T1000 (cell line): ENCODE results near the gene TMEM87A.
"Not testable (repeated sequence)": the region's sequence is repeated elsewhere in the genome, so short reads cannot be mapped to it uniquely, and the experiment has no call there.

ENCODE experiments used
- DNase-seq: peaks from one replicate; lab custom pipeline; 2025; ENCODE audit warnings: mixed read lengths; lab: John Stamatoyannopoulos, UW

The TMEM87A gene

DNA sequence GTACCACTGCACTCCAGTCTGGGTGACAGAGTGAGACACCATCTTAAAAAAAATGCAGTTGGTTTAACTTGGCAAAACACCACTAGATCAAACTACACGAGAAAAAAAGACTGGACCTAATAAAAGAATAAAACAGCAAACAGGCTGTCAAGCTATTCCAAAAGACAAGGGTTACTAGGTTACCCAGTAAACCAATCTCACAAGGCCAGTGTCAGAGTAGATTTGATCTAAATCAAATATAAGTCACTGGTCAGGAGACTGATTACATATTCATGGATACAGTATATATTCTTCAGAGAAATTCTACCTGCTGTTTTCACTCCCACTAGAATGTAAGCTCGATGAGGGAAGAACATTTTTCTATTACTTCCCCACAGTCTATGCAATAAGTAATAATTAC, 2.7 kb downstream of the TMEM87A start:
- DNase-seq: no peak

DNA sequence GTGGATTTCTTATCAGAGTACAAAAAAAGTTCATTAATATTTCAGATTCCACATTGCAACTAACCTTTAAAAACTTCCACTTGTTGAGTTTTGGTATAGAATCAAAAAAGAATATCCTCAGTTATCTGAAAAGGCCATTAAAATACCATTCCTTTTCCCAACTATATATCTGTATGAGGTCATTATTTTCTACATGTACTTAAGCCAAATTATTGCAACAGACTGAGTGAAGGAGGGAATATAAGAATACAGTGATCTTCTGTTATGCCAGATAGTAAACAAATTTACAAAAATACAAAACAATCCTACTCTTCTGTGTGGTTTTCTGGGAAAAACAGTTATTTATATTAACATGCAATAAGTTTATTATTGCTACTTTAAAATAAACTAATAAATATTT, 5.9 kb downstream of the TMEM87A start:
- DNase-seq: no peak

DNA sequence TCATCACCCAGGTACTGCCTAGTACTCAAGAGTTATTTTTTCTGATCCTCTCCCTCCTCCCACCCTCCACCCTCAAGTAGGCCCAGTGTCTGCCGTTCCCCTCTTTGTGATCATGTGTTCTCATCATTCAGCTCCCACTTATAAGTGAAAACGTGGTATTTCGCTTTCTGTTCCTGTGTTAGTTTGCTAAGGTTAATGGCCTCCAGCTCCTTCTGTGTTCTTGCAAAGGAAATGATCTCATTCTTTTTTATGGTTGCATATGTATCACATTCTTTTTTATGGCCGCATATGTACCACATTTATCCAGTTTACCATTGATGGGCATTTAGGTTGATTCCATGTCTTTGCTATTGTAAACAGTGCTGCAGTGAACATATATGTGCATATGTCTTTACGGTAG, 8.4 kb downstream of the TMEM87A start:
- DNase-seq: no peak

- no peak for DNase-seq
Observed at GRCh38 chr15:42253300-42253699, 19.9 kb downstream of the TMEM87A start.

DNA sequence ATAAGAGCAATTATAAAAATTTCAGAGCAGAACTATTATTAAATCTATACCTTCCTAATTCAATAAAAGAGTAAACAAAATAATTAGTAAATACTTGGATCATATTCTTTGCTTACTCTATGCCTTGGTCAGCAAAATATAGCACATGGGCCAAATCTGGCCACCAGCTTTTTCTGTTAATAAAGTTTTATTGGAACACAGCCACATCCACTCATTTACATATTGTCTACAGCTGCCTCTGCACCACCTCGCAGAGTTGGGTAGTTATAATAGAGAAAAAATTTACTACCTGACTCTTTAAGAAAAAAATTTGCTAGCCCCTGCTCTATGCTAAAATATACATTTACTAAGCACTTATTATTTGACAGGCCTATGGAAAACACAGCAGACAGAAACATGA, 32.4 kb downstream of the TMEM87A start:
- no peak for DNase-seq

DNA sequence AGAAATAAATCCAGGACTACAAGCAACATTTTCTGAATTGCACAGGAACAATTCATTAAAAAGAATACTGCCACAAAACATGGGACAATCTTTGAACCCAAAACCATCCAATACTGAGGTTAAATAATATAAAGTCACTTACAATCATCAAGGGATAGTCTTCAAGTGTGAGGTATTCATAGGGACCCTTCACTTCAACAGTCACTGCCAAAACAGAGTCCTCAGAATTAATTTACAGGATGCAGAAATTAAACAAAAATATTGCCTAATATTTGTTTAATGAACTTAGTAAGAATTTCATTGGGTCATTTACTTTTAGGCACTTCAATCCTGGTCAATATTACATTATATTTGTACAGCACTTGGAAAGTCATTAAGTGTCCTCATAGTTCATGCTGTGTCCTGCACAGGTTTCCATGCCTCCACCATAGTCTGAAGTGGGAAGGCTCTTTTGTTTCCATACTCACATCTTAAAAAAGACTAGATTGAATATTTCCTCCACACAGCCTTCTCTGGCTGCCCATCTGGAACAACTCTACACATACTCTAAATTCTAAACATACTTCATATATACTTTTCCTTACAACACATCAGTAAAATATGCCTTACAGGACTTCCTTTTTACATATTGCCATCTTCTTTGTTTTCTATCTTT, 33.6 kb downstream of the TMEM87A start:
- no peak for DNase-seq

- no peak for DNase-seq
Observed at GRCh38 chr15:42233107-42233506, 40.1 kb downstream of the TMEM87A start.

- DNase-seq: no peak
Observed at GRCh38 chr15:42232606-42233005, 40.6 kb downstream of the TMEM87A start.

DNA sequence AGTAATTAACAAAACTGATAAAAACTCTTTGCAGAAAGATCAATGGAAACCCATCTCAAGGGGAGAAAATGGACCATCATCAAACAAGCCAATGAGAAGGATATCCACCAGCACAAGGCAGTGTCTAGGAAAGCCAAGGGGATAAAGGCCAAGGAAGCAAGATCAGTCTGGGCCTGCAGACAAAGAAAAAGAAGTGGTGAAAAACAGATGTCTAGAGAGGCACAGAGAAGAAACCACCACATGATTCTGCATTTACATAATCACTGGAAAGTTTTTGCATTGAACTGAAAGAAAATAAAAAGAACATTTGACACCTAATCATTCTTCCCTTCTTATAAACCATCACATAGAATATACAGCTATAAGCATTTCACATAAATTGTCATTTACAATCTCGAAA, 42.1 kb downstream of the TMEM87A start:
- DNase-seq: no peak

DNA sequence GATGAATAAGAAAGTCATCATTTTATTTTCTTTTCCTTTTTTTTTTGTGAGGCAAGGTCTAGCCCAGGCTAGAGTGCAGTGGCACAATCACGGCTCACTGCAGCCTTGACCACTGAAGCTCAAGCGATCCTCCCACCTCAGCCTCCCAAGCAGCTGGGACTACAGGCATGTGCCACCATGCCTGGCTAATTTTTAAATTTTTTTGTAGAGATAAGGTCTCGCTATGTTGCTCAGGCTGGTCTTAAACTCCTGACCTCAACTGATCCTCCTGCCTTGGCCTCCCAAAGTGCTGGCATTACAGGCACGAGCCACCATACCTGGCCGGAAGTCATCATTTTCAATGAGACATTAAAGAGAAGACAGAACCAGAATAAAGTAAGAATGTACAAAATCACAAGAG, 44.3 kb downstream of the TMEM87A start:
- DNase-seq: not testable (repeated sequence)

DNA sequence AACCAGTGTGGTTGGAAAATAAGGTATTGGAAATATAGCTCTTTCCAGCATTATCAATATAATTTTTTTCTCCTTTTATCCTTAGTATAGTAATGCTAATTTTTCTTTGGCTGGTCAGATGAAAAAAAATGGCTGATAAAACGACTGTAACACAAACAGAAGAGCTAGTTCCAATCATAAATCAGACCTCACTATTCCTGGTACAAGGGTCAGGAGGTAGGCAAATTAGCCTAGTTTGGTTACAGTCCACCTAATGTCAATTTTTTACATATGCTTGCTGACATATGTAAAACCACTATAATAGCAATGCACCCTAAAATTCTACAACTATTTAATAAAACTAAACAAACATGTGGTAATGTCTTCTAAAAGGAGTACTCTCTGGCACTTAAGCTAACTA, 45.2 kb downstream of the TMEM87A start:
- DNase-seq: no peak

DNA sequence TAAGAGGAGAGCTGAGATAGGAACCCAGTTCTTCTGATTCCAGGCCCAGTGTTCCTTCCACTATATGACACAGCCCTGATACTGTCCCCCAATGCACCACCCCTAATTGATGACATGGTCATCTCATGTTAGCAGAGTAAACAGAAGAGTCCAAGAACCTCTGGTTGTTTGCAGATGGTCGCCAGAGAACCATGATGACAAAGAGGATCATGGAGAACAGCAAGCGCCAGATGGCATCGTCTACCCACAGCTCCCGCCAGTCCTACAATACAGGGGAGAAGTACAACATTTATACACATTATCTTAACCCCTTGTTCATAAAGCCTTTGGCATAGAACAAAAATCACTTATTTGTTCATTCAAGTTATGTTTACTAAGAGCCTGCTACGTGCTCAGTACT, 46.6 kb downstream of the TMEM87A start:
- DNase-seq: no peak

DNA sequence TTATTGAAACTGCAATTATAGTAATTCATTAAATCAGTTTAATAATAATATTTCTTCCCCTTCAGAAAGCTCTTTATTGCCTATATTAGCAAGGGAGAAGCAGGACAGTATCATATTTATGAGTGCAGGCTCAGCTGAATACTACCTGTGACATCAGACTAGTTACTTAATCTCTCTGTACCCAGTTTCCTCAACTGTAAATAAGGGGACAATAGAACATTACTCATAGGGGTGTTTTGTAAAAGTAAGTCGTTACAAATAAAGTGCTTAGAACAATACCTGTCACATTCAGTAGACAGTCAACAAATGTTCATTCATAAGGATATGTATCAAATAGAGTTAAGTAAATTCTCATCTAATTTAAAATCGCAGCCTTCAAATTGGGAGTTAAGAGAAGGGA, 53.0 kb downstream of the TMEM87A start:
- DNase-seq: no peak

DNA sequence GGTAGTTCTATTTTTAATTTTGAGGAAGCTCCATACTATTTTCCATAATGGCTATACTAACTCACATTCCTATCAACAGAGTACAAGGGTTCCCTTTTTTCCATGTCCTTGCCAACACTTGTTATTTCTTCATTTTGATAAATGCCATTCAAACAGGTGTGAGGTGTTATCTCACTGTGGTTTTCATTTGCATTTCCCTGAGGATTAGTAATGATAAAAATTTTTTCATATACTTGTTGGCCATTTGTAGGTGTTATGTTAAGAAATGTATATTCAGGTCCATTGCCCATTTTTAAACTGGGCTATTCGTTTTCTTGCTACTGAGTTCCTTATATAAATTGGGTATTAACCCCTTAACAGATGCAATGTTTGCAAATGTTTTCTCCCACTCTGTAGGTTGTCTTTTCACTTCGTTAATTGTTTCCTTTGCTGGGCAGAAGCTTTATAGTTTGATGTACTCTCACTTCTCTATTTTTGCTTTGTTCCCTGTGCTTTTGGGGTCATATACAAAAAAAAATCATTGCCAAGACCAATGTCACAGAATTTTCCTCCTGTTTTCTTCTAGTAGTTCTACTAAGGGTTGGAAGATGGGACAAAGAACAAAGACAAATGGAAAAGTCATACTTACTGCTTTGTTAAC, 54.2 kb downstream of the TMEM87A start:
- DNase-seq: no peak

GRCh38 chr15:42217568-42217967, 55.7 kb downstream of the TMEM87A start:
- no peak for DNase-seq

- DNase-seq: no peak
Observed at GRCh38 chr15:42215913-42216829, 57.1 kb downstream of the TMEM87A start.

- DNase-seq: no peak
Observed at GRCh38 chr15:42214600-42214999, 58.6 kb downstream of the TMEM87A start.

GRCh38 chr15:42213511-42213910, 59.7 kb downstream of the TMEM87A start:
- no peak for DNase-seq

- DNase-seq: no peak
Observed at GRCh38 chr15:42210696-42211095, 62.5 kb downstream of the TMEM87A start.

DNA sequence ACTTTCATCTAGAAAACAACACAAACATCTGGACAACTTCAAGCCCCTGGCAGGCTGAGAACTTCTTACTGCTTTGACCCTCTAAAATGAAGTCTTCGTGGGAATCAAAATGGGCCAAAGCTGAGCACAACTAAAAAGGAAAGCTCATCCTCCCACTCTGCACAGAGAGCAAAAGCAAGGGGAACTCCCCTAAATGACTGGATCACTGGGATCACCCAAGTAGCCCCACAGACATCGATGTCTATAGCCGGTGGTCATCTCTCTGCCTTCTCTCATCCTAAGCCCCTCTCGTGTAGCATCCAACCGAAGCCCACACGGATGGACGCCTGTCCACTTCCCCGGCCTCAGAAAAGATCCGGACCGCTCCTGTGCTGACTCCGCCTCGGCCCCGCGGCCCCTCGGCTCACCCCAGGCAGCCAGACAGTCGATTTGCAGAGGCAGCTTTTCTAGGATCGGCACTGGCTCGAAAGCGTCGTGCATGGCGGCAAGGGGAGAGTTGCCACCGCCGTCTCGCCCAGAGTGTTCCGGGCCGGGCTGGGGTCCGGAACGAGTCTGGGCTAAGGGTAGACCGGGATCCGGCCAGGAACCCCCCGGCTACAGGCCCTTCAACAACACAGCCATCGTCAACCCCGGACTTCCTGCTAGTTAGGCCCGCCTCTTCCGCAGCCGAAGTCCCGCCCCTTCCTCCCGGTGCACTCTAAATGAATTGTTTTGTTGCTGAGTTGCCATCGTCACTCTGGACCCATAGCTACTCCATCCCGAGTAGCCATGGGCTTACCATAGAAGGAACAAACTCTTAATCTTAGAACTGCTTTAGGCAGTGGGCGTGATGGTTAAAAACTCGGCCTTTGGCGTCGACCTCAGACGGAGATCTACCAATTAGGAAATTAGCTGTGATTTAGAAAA, 65.3 kb downstream of the TMEM87A start, which contains the start of gene VPS39:
VPS39 (minus strand) TSS at position 631 of the 906 bp plus-strand sequence; CDS start at position 480, 151 bp downstream.
- DNase-seq: peak; percentile 47

DNA sequence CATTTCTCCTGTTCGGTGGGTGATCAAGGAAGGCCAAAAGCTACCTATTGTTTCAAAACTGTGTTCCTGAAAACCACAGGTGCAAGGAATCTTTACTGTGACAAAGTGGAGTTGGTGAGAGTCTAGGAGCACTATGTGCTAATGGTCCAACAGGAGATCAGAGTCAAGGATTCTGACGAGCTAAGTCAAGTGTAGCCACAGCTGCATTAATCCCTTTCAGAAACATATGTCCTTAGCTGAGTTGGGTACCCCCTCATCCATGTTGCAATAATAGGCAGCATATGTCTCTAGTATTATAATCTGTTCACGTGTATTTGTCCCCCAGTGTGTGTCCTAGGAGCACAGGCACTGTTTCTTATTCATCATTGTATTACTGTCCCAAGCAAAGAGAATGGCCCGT, 66.8 kb downstream of the TMEM87A start:
- no peak for DNase-seq

DNA sequence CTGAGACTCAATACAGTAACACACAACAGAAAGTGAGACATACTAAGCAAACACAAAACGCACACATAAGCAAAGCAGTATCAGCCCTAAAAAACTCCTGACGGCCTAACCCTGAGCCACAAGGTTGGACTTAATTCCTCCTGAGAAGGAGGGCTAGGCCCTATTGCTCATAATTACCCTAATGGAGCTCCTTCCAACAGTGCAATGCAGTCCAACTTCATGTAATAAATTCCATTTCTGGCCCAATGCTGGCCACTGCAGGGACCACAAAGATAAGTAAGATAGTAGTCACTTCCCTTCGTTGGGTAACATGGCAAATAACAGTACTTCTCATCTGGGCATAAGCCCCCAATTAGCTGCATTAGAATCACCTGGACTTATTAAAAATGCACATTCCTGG, 69.3 kb downstream of the TMEM87A start:
- DNase-seq: no peak
